ENCODE results near the gene PCSK1N. TPM values are rescaled to one million over a fixed set of nuclear protein-coding genes. Genes with fewer than 3 reads are reported as not detected.

PCSK1N gene
- total RNA-seq, 1 experiment from 2014 or later: 0.22 TPM

DNA sequence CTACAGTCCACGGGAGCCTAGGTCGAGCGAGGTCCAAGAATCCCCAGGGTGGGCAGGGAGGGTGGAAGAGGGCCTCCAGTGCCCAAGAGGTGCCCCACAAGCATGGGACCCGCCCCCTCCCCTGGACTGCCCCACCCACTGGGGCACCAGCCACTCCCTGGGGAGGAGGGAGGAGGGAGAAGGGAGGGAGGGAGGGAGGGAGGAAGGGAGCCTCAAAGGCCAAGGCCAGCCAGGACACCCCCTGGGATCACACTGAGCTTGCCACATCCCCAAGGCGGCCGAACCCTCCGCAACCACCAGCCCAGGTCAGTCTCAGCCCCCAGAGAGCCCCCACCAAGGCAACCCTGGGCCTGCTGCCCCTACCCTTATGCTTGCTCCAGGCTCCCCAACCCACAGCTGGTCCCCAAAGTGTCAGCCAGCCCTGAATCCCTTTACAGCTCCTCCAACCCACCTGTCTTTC, 49.0 kb downstream of the PCSK1N start, which contains the start of gene GATA1:
Gene GATA1 (plus strand): TSS at position 250 of the 460 bp plus-strand sequence. CDS start 4,520 bp downstream, outside the sequence.
- ChIA-PET CTCF (no interaction called here), POLR2A (no interaction called here), RAD21 (ENCODE audit: low non-redundant PET in 1 of 2, low total read pairs in 2 of 2, uncharacterized antibody in 2 of 2, unreplicated experiment in 2 of 2) (no interaction called here)
- no peaks in the 10 kb centered on the region for H3K9me2 ChIP-seq (ENCODE audit: insufficient read depth)
- no peak for DNase-seq (ENCODE audit: low read depth, low spot score)
- H2AFZ ChIP-seq (ENCODE audit: low read depth, low read length, poor library complexity, severe bottlenecking): no peak within 1 kb of the TSS
- H3K4me3 ChIP-seq (replicated peaks in 1 of 2; ENCODE audit: low read depth in 1 of 2, low read length in 2 of 2): no peak within 1 kb of the TSS
- H3K79me2 ChIP-seq (ENCODE audit: insufficient read depth, low read length): no peaks in the 10 kb centered on the region
- H3K27me3 ChIP-seq (ENCODE audit: insufficient read depth, low read length): no peaks in the 10 kb centered on the region
- ATAC-seq: peak; percentile 55; the same call in 1 of the 2 replicates
- no peaks in the 10 kb centered on the region for H4K20me1 ChIP-seq (ENCODE audit: insufficient read depth)
- H3K4me2 ChIP-seq (ENCODE audit: low read length): no peak within 1 kb of the TSS
- intact Hi-C loops (cut with micrococcal nuclease): no loop called here
- H3K9ac ChIP-seq (ENCODE audit: low read length): no peak within 1 kb of the TSS
- no peaks in the 10 kb centered on the region for H3K9me3 ChIP-seq (ENCODE audit: control insufficient read depth in 1 of 2, insufficient read depth in 1 of 2, low read depth in 1 of 2, low read length in 2 of 2)
- TF ChIP-seq TCF7L2 (IDR thresholded peaks at IDR 0.05; ENCODE audit: borderline replicate concordance, extremely low read depth, insufficient read depth, insufficient read length) (no peak), FOSL1 (IDR thresholded peaks at IDR 0.05; ENCODE audit: low read depth) (no peak), JUND (IDR thresholded peaks at IDR 0.05) (no peak), RAD21 (IDR thresholded peaks at IDR 0.05; ENCODE audit: low read depth) (no peak), SIN3A (IDR thresholded peaks at IDR 0.05; ENCODE audit: low read depth) (no peak), CEBPB (IDR thresholded peaks at IDR 0.05; ENCODE audit: low read depth) (no peak), ZFX (IDR thresholded peaks at IDR 0.05) (no peak), CBX3 (IDR thresholded peaks at IDR 0.05; ENCODE audit: low read depth) (no peak)
- TF ChIP-seq, protein P1, sequence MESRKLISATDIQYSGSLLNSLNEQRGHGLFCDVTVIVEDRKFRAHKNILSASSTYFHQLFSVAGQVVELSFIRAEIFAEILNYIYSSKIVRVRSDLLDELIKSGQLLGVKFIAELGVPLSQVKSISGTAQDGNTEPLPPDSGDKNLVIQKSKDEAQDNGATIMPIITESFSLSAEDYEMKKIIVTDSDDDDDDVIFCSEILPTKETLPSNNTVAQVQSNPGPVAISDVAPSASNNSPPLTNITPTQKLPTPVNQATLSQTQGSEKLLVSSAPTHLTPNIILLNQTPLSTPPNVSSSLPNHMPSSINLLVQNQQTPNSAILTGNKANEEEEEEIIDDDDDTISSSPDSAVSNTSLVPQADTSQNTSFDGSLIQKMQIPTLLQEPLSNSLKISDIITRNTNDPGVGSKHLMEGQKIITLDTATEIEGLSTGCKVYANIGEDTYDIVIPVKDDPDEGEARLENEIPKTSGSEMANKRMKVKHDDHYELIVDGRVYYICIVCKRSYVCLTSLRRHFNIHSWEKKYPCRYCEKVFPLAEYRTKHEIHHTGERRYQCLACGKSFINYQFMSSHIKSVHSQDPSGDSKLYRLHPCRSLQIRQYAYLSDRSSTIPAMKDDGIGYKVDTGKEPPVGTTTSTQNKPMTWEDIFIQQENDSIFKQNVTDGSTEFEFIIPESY (IDR thresholded peaks at IDR 0.05; ENCODE audit: extremely low read depth, insufficient replicate concordance, low read length): no peak
- TF ChIP-seq, protein P2, sequence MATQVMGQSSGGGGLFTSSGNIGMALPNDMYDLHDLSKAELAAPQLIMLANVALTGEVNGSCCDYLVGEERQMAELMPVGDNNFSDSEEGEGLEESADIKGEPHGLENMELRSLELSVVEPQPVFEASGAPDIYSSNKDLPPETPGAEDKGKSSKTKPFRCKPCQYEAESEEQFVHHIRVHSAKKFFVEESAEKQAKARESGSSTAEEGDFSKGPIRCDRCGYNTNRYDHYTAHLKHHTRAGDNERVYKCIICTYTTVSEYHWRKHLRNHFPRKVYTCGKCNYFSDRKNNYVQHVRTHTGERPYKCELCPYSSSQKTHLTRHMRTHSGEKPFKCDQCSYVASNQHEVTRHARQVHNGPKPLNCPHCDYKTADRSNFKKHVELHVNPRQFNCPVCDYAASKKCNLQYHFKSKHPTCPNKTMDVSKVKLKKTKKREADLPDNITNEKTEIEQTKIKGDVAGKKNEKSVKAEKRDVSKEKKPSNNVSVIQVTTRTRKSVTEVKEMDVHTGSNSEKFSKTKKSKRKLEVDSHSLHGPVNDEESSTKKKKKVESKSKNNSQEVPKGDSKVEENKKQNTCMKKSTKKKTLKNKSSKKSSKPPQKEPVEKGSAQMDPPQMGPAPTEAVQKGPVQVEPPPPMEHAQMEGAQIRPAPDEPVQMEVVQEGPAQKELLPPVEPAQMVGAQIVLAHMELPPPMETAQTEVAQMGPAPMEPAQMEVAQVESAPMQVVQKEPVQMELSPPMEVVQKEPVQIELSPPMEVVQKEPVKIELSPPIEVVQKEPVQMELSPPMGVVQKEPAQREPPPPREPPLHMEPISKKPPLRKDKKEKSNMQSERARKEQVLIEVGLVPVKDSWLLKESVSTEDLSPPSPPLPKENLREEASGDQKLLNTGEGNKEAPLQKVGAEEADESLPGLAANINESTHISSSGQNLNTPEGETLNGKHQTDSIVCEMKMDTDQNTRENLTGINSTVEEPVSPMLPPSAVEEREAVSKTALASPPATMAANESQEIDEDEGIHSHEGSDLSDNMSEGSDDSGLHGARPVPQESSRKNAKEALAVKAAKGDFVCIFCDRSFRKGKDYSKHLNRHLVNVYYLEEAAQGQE (IDR thresholded peaks at IDR 0.05; ENCODE audit: low read depth): no peak
- TF ChIP-seq, protein P3, sequence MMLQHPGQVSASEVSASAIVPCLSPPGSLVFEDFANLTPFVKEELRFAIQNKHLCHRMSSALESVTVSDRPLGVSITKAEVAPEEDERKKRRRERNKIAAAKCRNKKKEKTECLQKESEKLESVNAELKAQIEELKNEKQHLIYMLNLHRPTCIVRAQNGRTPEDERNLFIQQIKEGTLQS (IDR thresholded peaks at IDR 0.05): no peak
- H3K36me3 ChIP-seq (ENCODE audit: control insufficient read depth in 1 of 2, insufficient read depth in 2 of 2, low read length in 2 of 2): no peaks in the 10 kb centered on the region
- H3K4me1 ChIP-seq (ENCODE audit: control insufficient read depth in 1 of 2, insufficient read depth in 2 of 2, low read length in 2 of 2): no peaks in the 10 kb centered on the region
- no peak within 1 kb of the TSS for H3K27ac ChIP-seq (ENCODE audit: low read depth, low read length)
- no TSS peak for BruUV-seq (replicated peaks)

Measured in HCT116 (cell line).